GM12878 (cell line): ENCODE measurements around the gene GSE1. TPM values are rescaled to one million over a fixed set of nuclear protein-coding genes. Genes with fewer than 3 reads are reported as not detected.

Experiments
- ATAC-seq: fragments of 200-7000 bp; cut with Tn5 transposase; 3 replicates; pipeline ENCODE4 v1.9.1; 2020; ENCODE audit warnings: mild to moderate bottlenecking, moderate library complexity
- BruUV-seq: library from RNA; stranded (reverse); fragments of 400-500 nt; replicated peaks from 2 replicates; lab custom pipeline; 2021; lab: Mats Ljungman, UMichigan
- CTCF ChIA-PET: fragments of 300-600 bp; sonication (Branson Sonifier 250); formaldehyde crosslinking; extraction: SDS; loops from one replicate; lab custom pipeline; 2021; ENCODE audit warnings: inconsistent platforms; lab: Yijun Ruan, JAX
- POLR2A ChIA-PET: fragments of 350-600 bp; formaldehyde crosslinking; extraction: SDS; loops from one replicate; lab custom pipeline; 2021; ENCODE audit warnings: inconsistent platforms; lab: Charles Lee
- RAD21 ChIA-PET: fragments of 300-600 bp; sonication (Branson Sonifier 250); formaldehyde crosslinking; loops from one replicate; lab custom pipeline; 2023; ENCODE audit warnings: antibody characterized with exemption; ENCODE audit not compliant: unreplicated experiment; lab: Charles Lee
- SMC1A ChIA-PET: fragments of 300-600 bp; sonication (Branson Sonifier 250); formaldehyde crosslinking; loops from one replicate; lab custom pipeline; 2023; ENCODE audit not compliant: unreplicated experiment, uncharacterized antibody; lab: Charles Lee
- DNase-seq: peaks from one replicate; pipeline ENCODE4 v3.0.0-alpha.2; 2011; ENCODE audit warnings: low read depth, low spot score
- FAIRE-seq: peaks from 3 replicates; lab custom pipeline; 2011; peaks lifted over from hg19 to GRCh38; lab: Jason Lieb, UNC
- H2AFZ ChIP-seq: 2 replicates; pipeline ENCODE4 v1.6.0; 2011; ENCODE audit warnings: low read depth, low read length, control low read depth; ENCODE audit not compliant: control insufficient read depth
- H3K27ac ChIP-seq: 2 replicates; pipeline ENCODE4 v1.5.1; 2011; ENCODE audit warnings: control low read depth; ENCODE audit not compliant: control insufficient read depth, insufficient read depth
- H3K27me3 ChIP-seq, 2 experiments: replicated peaks in 1 of 2; 2 replicates each; pipeline versions ENCODE4 v1.6.0 to v1.6.1; 2011; ENCODE audit warnings: low read length in 1 of 2; ENCODE audit not compliant: control insufficient read depth in 2 of 2, insufficient read depth in 2 of 2
- H3K36me3 ChIP-seq, 2 experiments: 2 replicates each; pipeline ENCODE4 v1.5.1; 2011; ENCODE audit warnings: low read length in 1 of 2; ENCODE audit not compliant: control insufficient read depth in 2 of 2, insufficient read depth in 2 of 2
- H3K4me1 ChIP-seq: 2 replicates; pipeline ENCODE4 v1.6.1; 2011; ENCODE audit warnings: mild to moderate bottlenecking, low read length, moderate library complexity, mixed read lengths; ENCODE audit not compliant: control insufficient read depth, insufficient read depth
- H3K4me2 ChIP-seq: 2 replicates; pipeline ENCODE4 v1.6.0; 2011; ENCODE audit warnings: control low read depth; ENCODE audit not compliant: control insufficient read depth, insufficient read depth
- H3K4me3 ChIP-seq: fragments of 200-600 bp; sonication (generic); 2 replicates; pipeline ENCODE4 v1.5.1; 2016
- H3K79me2 ChIP-seq: 2 replicates; pipeline ENCODE4 v1.6.0; 2011; ENCODE audit warnings: low read length; ENCODE audit not compliant: control insufficient read depth, insufficient read depth
- H3K9ac ChIP-seq: 2 replicates; pipeline ENCODE4 v1.8.0; 2011; ENCODE audit warnings: low read length, control low read depth, mixed read lengths; ENCODE audit not compliant: control insufficient read depth, insufficient read depth
- H3K9me3 ChIP-seq: replicated peaks from 3 replicates; pipeline ENCODE4 v1.5.1; 2011; ENCODE audit warnings: mild to moderate bottlenecking, low read length; ENCODE audit not compliant: control insufficient read depth, insufficient read depth
- H4K20me1 ChIP-seq: 2 replicates; pipeline ENCODE4 v1.6.0; 2011; ENCODE audit not compliant: control insufficient read depth, insufficient read depth
- BHLHE40 ChIP-seq, 2 experiments: fragments of 450-650 bp in 1 of 2; IDR thresholded peaks; 2 replicates each; pipeline ENCODE4 v1.6.1; 2011 to 2017; ENCODE audit warnings: low read depth in 2 of 2, borderline replicate concordance in 1 of 2, improper control_type of control experiment in 1 of 2, low read length in 1 of 2, mild to moderate bottlenecking in 1 of 2
- BMI1 ChIP-seq: fragments of 450-650 bp; IDR thresholded peaks from 2 replicates; pipeline ENCODE4 v1.6.1; 2016; ENCODE audit warnings: mild to moderate bottlenecking, moderate library complexity, borderline replicate concordance
- CREB1 ChIP-seq: IDR thresholded peaks from 2 replicates; pipeline ENCODE4 v1.6.1; 2012; ENCODE audit warnings: low read depth, mild to moderate bottlenecking, inconsistent platforms
- CREM ChIP-seq: IDR thresholded peaks from 2 replicates; pipeline ENCODE4 v1.6.1; 2014; ENCODE audit warnings: antibody characterized with exemption, low read depth
- E2F4 ChIP-seq: IDR thresholded peaks from 2 replicates; pipeline ENCODE4 v1.6.1; 2012; ENCODE audit warnings: low read depth, low read length, improper control_type of control experiment
- EED ChIP-seq: sonication (generic); IDR thresholded peaks from 2 replicates; pipeline ENCODE4 v1.6.1; 2016; ENCODE audit warnings: antibody characterized with exemption, low read depth
- EP300 ChIP-seq, 2 experiments: fragments of 150-350 bp in 1 of 2; IDR thresholded peaks; 2 replicates each; pipeline ENCODE4 v1.6.1; 2011 to 2012; ENCODE audit warnings: low read depth in 2 of 2, low read length in 2 of 2, borderline replicate concordance in 1 of 2, improper control_type of control experiment in 1 of 2, inconsistent platforms in 1 of 2; ENCODE audit not compliant: control insufficient read depth in 1 of 2
- IKZF1 ChIP-seq: fragments of 450-650 bp; conservative IDR thresholded peaks from 2 replicates; pipeline ENCODE4 v1.6.1; 2017; ENCODE audit warnings: antibody characterized with exemption, mild to moderate bottlenecking
- IRF4 ChIP-seq: IDR thresholded peaks from 2 replicates; pipeline ENCODE4 v1.6.1; 2011; ENCODE audit warnings: low read depth, low read length
- MTA2 ChIP-seq: fragments of 450-650 bp; IDR thresholded peaks from 2 replicates; pipeline ENCODE4 v1.6.1; 2016; ENCODE audit warnings: low read depth, mild to moderate bottlenecking, moderate library complexity
- MTA3 ChIP-seq: IDR thresholded peaks from 2 replicates; pipeline ENCODE4 v1.6.1; 2012; ENCODE audit warnings: low read length, inconsistent platforms, borderline replicate concordance
- NBN ChIP-seq: fragments of 450-650 bp; IDR thresholded peaks from 2 replicates; pipeline ENCODE4 v1.6.1; 2016
- POLR2AphosphoS5 ChIP-seq: IDR thresholded peaks from 2 replicates; pipeline ENCODE4 v1.6.1; 2011; ENCODE audit warnings: mild to moderate bottlenecking, low read length, inconsistent platforms
- POU2F2 ChIP-seq: IDR thresholded peaks from 3 replicates; pipeline ENCODE4 v1.6.1; 2011; ENCODE audit warnings: low read depth, mild to moderate bottlenecking, low read length, borderline replicate concordance
- RELB ChIP-seq: fragments of 450-650 bp; IDR thresholded peaks from 2 replicates; pipeline ENCODE4 v1.6.1; 2017; ENCODE audit warnings: low read depth, mild to moderate bottlenecking, moderate library complexity
- SMARCA5 ChIP-seq: fragments of 450-650 bp; IDR thresholded peaks from 2 replicates; pipeline ENCODE4 v1.6.1; 2017; ENCODE audit warnings: mild to moderate bottlenecking
- TAF1 ChIP-seq: IDR thresholded peaks from 2 replicates; pipeline ENCODE4 v1.6.1; 2011; ENCODE audit warnings: mild to moderate bottlenecking, low read depth, low read length, borderline replicate concordance
- TCF12 ChIP-seq: IDR thresholded peaks from 2 replicates; pipeline ENCODE4 v1.6.1; 2011; ENCODE audit warnings: low read depth, mild to moderate bottlenecking, low read length
- WRNIP1 ChIP-seq: IDR thresholded peaks from 2 replicates; pipeline ENCODE4 v1.6.1; 2011; ENCODE audit warnings: low read depth, low read length, improper control_type of control experiment, borderline replicate concordance
- YBX1 ChIP-seq: fragments of 450-650 bp; IDR thresholded peaks from 2 replicates; pipeline ENCODE4 v1.6.1; 2016; ENCODE audit warnings: antibody characterized with exemption
- ZNF217 ChIP-seq: fragments of 450-650 bp; IDR thresholded peaks from 2 replicates; pipeline ENCODE4 v1.6.1; 2017; ENCODE audit warnings: antibody characterized with exemption, mild to moderate bottlenecking
- ZNF622 ChIP-seq: fragments of 450-650 bp; IDR thresholded peaks from 2 replicates; pipeline ENCODE4 v1.6.1; 2017; ENCODE audit warnings: mild to moderate bottlenecking, inconsistent platforms
- WGBS: methylation state at CpG from one replicate; pipeline ENCODE4 v1.1.6; 2016; ENCODE audit warnings: low lambda C conversion rate; ENCODE audit not compliant: insufficient replicate concordance, insufficient coverage; ENCODE audit errors: missing lambda C conversion rate; 5-methylcytosine and 5-hydroxymethylcytosine counted together
- in situ Hi-C: fragments of 300-500 bp; cut with MboI; formaldehyde crosslinking; loops from 9 replicates; pipeline ENCODE4 v1.14.3; 2018; ENCODE audit warnings: mixed read lengths
- intact Hi-C: fragments of 100-400 bp; cut with micrococcal nuclease; formaldehyde crosslinking; loops from one replicate; pipeline ENCODE4 v1.14.2; 2022; ENCODE audit not compliant: unreplicated experiment
- polyA plus RNA-seq, 11 experiments: library from polyadenylated mRNA; depleted of rRNA in 4 of 11; unstranded in 6 of 11; stranded (reverse) in 5 of 11; fragments of >200 nt; fragmentation: Nextera tagmentation in 4 of 11; fragmentation: Illumina TruSeq in 1 of 11; extraction: Ambion mirVana in 4 of 11; extraction: Trizol in 1 of 11; gene quantifications; 1 replicate in 1 of 11; 2 replicates in 10 of 11; pipeline versions ENCODE4 v1.2.1 to v1.2.3, GENCODE V29; 2011 to 2016; ENCODE audit warnings: inconsistent platforms in 2 of 11, missing spikeins in 2 of 11, low read depth in 1 of 11
- total RNA-seq, 4 experiments: library from RNA; depleted of rRNA in 3 of 4; stranded (reverse); fragments of >200 nt in 3 of 4; fragmentation: Illumina TruSeq in 1 of 4; extraction: Trizol in 1 of 4; gene quantifications; 2 replicates each; pipeline versions ENCODE4 v1.2.1 to v1.2.3, GENCODE V29; 2013 to 2021

Gene GSE1
- total and polyA plus RNA-seq, 10 of the 15 experiments (the other 5 are each of a cell fraction or from before 2014, with no cell fraction given), result 4.6 to 58.7 (median 18.2) TPM

- CTCF ChIA-PET, result interaction anchor here (1.5 kb wide), 1 partner anchor 13 kb away, joined by 6 read pairs; no protein-coding TSS in a partner anchor
- Histone ChIP-seq H3K27me3 (no peaks in the 10 kb centered on the region), H3K27ac (peak overlapping the region; percentile 99), H4K20me1 (peaks cover 7% of the 10 kb centered on the region), H2AFZ (no peak overlapping the region), H3K36me3 (peaks cover 0 to 8% of the 10 kb centered on the region in 2 experiments; a peak in 3 of 4 replicates), H3K4me2 (peak overlapping the region; percentile 99), H3K9ac (peak overlapping the region; percentile 3; the same call in 1 of the 2 replicates), H3K9me3 (no peaks in the 10 kb centered on the region), H3K79me2 (peaks cover 71% of the 10 kb centered on the region), H3K4me1 (peaks cover 44% of the 10 kb centered on the region), H3K4me3 (peak overlapping the region; percentile 58; the same call in 1 of the 2 replicates)
- 41% methylated on average over 10 of the region's 10 CpGs for WGBS
- TSS peak; percentile 25 for BruUV-seq
- in situ Hi-C loops (loop anchor here (25.0 kb wide), 1 partner anchor 960 kb away; the partner anchor contains the start of gene COTL1), intact Hi-C loops (loop anchor here (1.0 kb wide), 1 partner anchor 17 kb away; no protein-coding TSS in a partner anchor)
- FAIRE-seq, result peak; percentile 79
- POLR2A ChIA-PET, result interaction anchor here (1.5 to 4.5 kb wide), 4 partner anchors 11 to 41 kb away, joined by 3 to 53 read pairs (median 26); partner anchors contain the start of gene GSE1
- RAD21 ChIA-PET, result interaction anchor here (0.7 to 1.5 kb wide), 3 partner anchors 12 to 18 kb away, joined by 3 to 10 read pairs (median 7); no protein-coding TSS in a partner anchor
- peak; percentile 52 for ATAC-seq
- no peak for DNase-seq
- SMC1A ChIA-PET, result interaction anchor here (1.3 to 6.1 kb wide), 3 partner anchors 14 to 39 kb away, joined by 4 to 73 read pairs (median 39); no protein-coding TSS in a partner anchor
- TF ChIP-seq POU2F2, result peak; percentile 32; the same call in 1 of the 3 replicates
- peak; percentile 71 to 84; a peak in 3 of 4 replicates for TF ChIP-seq EP300 (IDR thresholded peaks at IDR 0.05; ENCODE audit: borderline replicate concordance in 1 of 2, control insufficient read depth in 1 of 2, low read depth in 2 of 2, low read length in 2 of 2)
- TF ChIP-seq EED, result peak; percentile 96
- TF ChIP-seq YBX1, result 0 out of 2 replicates have a peak, but pooled peaks have one; percentile 27
- peak; percentile 96 for TF ChIP-seq SMARCA5
- TF ChIP-seq WRNIP1, result 0 out of 2 replicates have a peak, but pooled peaks have one; percentile 85
- no peak for TF ChIP-seq TAF1
- TF ChIP-seq POLR2AphosphoS5, result peak; percentile 50
- TF ChIP-seq IKZF1, result peak; percentile 95
- TF ChIP-seq MTA2, result peak; percentile 87
- TF ChIP-seq NBN, result peak; percentile 99
- TF ChIP-seq BHLHE40 (IDR thresholded peaks at IDR 0.05; ENCODE audit: borderline replicate concordance in 1 of 2, low read depth in 2 of 2, low read length in 1 of 2), result peak; percentile 63 to 65; a peak in 3 of 4 replicates
- peak; percentile 66; the same call in 1 of the 2 replicates for TF ChIP-seq MTA3
- peak; percentile 80 for TF ChIP-seq TCF12
- peak; percentile 42; the same call in 1 of the 2 replicates for TF ChIP-seq ZNF217
- TF ChIP-seq BMI1, result 0 out of 2 replicates have a peak, but pooled peaks have one; percentile 64
- peak; percentile 82 for TF ChIP-seq RELB
- no peak for TF ChIP-seq E2F4
- peak; percentile 72 for TF ChIP-seq IRF4
- TF ChIP-seq CREB1, result 0 out of 2 replicates have a peak, but pooled peaks have one; percentile 11
- 0 out of 2 replicates have a peak, but pooled peaks have one; percentile 55 for TF ChIP-seq CREM
- TF ChIP-seq ZNF622, result 0 out of 2 replicates have a peak, but pooled peaks have one; percentile 8
Observed at GRCh38 chr16:85571813-85572619, 41.1 kb upstream of the GSE1 start.
